Astrocyte (in vitro differentiated cells and primary cell): ENCODE results near the gene CREB3L4.

Experiments used
- EZH2 ChIP-seq: IDR thresholded peaks from 2 replicates; pipeline ENCODE4 v1.6.1; 2012; ENCODE audit warnings: mild to moderate bottlenecking, low read length, inconsistent platforms; ENCODE audit not compliant: insufficient read depth
- TF ChIP-seq, protein P1 (sequence below): IDR thresholded peaks from 2 replicates; pipeline ENCODE4 v1.5.1; 2011; ENCODE audit warnings: low read depth, mild to moderate bottlenecking, inconsistent platforms, low read length, moderate library complexity; ENCODE audit not compliant: insufficient read depth

DNA sequence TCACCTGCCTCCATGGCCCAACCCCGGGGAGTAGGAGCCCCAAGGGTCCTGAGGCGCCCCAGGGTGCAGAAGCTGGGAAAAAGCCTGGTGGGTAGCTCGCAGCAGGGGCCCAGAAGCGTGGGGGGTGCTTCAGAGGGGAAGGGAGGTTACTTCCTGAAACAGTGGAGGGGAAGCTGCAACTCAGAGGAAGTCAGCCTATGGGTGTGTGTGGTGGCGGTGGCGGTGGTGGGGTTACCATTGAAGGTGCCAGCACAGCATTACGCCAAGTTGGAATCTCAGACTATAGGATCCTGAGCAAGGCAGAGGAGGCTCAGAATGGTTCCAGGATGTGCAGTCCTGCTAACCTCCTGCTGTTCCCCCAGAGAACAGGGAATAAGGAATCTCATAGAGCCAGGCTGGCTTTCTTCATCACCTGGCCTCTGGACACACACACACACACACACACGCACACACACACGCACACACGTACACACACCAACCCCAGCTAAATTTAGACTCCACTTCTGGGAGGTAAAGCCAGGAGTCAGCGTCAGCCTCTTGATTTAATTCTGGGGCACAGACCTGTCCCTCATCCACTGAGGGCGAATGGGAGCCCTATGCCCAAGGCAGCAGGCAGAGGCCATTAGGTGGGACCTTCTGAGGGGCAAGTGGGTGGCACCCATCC lies 22.4 kb upstream of the CREB3L4 start:
- TF ChIP-seq, protein P1, sequence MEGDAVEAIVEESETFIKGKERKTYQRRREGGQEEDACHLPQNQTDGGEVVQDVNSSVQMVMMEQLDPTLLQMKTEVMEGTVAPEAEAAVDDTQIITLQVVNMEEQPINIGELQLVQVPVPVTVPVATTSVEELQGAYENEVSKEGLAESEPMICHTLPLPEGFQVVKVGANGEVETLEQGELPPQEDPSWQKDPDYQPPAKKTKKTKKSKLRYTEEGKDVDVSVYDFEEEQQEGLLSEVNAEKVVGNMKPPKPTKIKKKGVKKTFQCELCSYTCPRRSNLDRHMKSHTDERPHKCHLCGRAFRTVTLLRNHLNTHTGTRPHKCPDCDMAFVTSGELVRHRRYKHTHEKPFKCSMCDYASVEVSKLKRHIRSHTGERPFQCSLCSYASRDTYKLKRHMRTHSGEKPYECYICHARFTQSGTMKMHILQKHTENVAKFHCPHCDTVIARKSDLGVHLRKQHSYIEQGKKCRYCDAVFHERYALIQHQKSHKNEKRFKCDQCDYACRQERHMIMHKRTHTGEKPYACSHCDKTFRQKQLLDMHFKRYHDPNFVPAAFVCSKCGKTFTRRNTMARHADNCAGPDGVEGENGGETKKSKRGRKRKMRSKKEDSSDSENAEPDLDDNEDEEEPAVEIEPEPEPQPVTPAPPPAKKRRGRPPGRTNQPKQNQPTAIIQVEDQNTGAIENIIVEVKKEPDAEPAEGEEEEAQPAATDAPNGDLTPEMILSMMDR: no peak
- TF ChIP-seq EZH2: no peak
